Heart left ventricle (tissue), 13 donors: ENCODE results near the gene CDKL5.
"Not testable (repeated sequence)": the region's sequence is repeated elsewhere in the genome, so short reads cannot be mapped to it uniquely, and the experiment has no call there.

Experiments used
- POLR2A ChIP-seq, 2 donors: fragments of 450-650 bp; IDR thresholded peaks; one replicate each; pipeline ENCODE4 v1.6.1; 2017; ENCODE audit warnings: antibody characterized with exemption in 2 of 2, mild to moderate bottlenecking in 2 of 2, moderate library complexity in 2 of 2
- TF ChIP-seq, protein P1 (sequence below), 12 donors: fragments of 200-600 bp; sonication (generic) in 4 of 12; IDR thresholded peaks; one replicate each; pipeline versions ENCODE4 v1.5.0 to v1.8.0; 2018 to 2022; ENCODE audit warnings: antibody characterized with exemption in 12 of 12, mild to moderate bottlenecking in 5 of 12
- donor health status: ischemic (EF 13 %, LVEDD 7.1; RV severe dilation, severe dysfunction).
- donor health status: DM: no; HTN: yes; CAD: no.
- donor health status: DM: no; HTN: no; CAD: no.
- donor health status: ischemic (EF 25% LVEDD 6.9; RV normal size, moderate dysfunction).
- donor health status: ischemic (EF 25% LVEDD 5.7; RV mildly dilated, moderate dysfunction).
- donor health status: ischemic (EF 35%, LVEDD 5.7; RV mildly dilated, moderate dysfunction).
- donor health status: nonischemic (EF 11% LVEDD 7.7; RV severe dilation, severe dysfunction).
- donor health status: DM: yes; HTN: yes; CAD: no.
- donor health status: PGD.
- donor health status: ischemic (EF 29% LVEDD 5.4; RV normal size, mild dysfunction).
- donor health status: nonischemic (EF 23%, LVEDD 6.1; RV moderate dilation, normal function).

DNA sequence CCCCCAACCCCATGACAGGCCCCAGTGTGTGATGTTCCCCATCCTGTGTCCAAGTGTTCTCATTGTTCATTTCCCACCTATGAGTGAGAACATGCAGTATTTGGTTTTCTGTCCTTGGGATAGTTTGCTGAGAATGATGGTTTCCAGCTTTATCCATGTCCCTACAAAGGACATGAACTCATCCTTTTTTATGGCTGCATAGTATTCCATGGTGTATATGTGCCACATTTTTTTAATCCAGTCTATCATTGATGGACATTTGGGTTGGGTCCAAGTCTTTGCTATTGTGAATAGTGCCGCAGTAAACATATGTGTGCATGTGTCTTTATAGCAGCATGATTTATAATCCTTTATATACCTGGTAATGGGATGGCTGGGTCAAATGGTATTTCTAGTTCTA, 163.9 kb downstream of the CDKL5 start:
- TF ChIP-seq, protein P1, sequence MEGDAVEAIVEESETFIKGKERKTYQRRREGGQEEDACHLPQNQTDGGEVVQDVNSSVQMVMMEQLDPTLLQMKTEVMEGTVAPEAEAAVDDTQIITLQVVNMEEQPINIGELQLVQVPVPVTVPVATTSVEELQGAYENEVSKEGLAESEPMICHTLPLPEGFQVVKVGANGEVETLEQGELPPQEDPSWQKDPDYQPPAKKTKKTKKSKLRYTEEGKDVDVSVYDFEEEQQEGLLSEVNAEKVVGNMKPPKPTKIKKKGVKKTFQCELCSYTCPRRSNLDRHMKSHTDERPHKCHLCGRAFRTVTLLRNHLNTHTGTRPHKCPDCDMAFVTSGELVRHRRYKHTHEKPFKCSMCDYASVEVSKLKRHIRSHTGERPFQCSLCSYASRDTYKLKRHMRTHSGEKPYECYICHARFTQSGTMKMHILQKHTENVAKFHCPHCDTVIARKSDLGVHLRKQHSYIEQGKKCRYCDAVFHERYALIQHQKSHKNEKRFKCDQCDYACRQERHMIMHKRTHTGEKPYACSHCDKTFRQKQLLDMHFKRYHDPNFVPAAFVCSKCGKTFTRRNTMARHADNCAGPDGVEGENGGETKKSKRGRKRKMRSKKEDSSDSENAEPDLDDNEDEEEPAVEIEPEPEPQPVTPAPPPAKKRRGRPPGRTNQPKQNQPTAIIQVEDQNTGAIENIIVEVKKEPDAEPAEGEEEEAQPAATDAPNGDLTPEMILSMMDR (IDR thresholded peaks at IDR 0.05) = not testable (repeated sequence)
- TF ChIP-seq POLR2A (IDR thresholded peaks at IDR 0.05) = not testable (repeated sequence)
